Hepatocyte (in vitro differentiated cells): Measurements from ENCODE around the gene HOXA6.

Experiments
- CTCF ChIP-seq: fragments of 200-600 bp; sonication (generic); IDR thresholded peaks from 2 replicates; pipeline ENCODE4 v1.5.1; 2016; ENCODE audit warnings: antibody characterized with exemption, mild to moderate bottlenecking; ENCODE audit not compliant: poor library complexity
- EZH2 ChIP-seq: fragments of 200-600 bp; sonication (generic); IDR thresholded peaks from 2 replicates; pipeline ENCODE4 v1.6.1; 2016; ENCODE audit warnings: antibody characterized with exemption, mild to moderate bottlenecking, borderline replicate concordance
- EZH2phosphoT487 ChIP-seq: fragments of 200-600 bp; sonication (generic); IDR thresholded peaks from one replicate; pipeline ENCODE4 v1.6.1; 2018; ENCODE audit warnings: antibody characterized with exemption, mild to moderate bottlenecking, low read depth, moderate library complexity; ENCODE audit not compliant: unreplicated experiment, severe bottlenecking

GRCh38 chr7:27105301-27106031 lies 42.1 kb downstream of the HOXA6 start:
- TF ChIP-seq CTCF (no peak), EZH2 (no peak), EZH2phosphoT487 (no peak)
